KMS-11 (cell line): ENCODE data around the gene EBF4.

ENCODE experiments used
- H2AFZ ChIP-seq: fragments of 200-600 bp; sonication (generic); 2 replicates; pipeline ENCODE4 v1.6.1; 2016; ENCODE audit warnings: antibody characterized with exemption, mixed run types, low read depth
- H3K27ac ChIP-seq: fragments of 200-600 bp; sonication (generic); 2 replicates; pipeline ENCODE4 v1.6.1; 2016; ENCODE audit warnings: mild to moderate bottlenecking, mixed run types
- H3K27me3 ChIP-seq: fragments of 200-600 bp; sonication (generic); 2 replicates; pipeline ENCODE4 v1.6.1; 2017; ENCODE audit warnings: mild to moderate bottlenecking, low read depth, mixed run types, moderate library complexity; ENCODE audit not compliant: insufficient read depth
- H3K36me3 ChIP-seq: fragments of 200-600 bp; sonication (generic); 2 replicates; pipeline ENCODE4 v1.6.1; 2017; ENCODE audit warnings: mild to moderate bottlenecking, mixed run types; ENCODE audit not compliant: insufficient read depth
- H3K4me1 ChIP-seq: fragments of 200-600 bp; sonication (generic); 2 replicates; pipeline ENCODE4 v1.6.1; 2016; ENCODE audit warnings: mild to moderate bottlenecking, low read depth, mixed run types; ENCODE audit not compliant: poor library complexity, severe bottlenecking
- H3K4me2 ChIP-seq: fragments of 200-600 bp; sonication (generic); 2 replicates; pipeline ENCODE4 v1.7.0; 2016; ENCODE audit warnings: mild to moderate bottlenecking, mixed run types
- H3K4me3 ChIP-seq: fragments of 200-600 bp; sonication (generic); IDR thresholded peaks from 2 replicates; pipeline ENCODE4 v1.6.1; 2017; ENCODE audit warnings: low read depth, low read length, mixed read lengths; ENCODE audit not compliant: insufficient read depth
- H3K79me2 ChIP-seq: fragments of 200-600 bp; sonication (generic); 2 replicates; pipeline ENCODE4 v1.6.1; 2016; ENCODE audit warnings: low read depth, mixed run types; ENCODE audit not compliant: insufficient read depth
- H3K9ac ChIP-seq: fragments of 200-600 bp; sonication (generic); 2 replicates; pipeline ENCODE4 v1.6.1; 2016; ENCODE audit warnings: mild to moderate bottlenecking, mixed run types
- H4K20me1 ChIP-seq: fragments of 200-600 bp; sonication (generic); 2 replicates; pipeline ENCODE4 v1.6.1; 2016; ENCODE audit warnings: mild to moderate bottlenecking, mixed run types; ENCODE audit not compliant: insufficient read depth
- CTCF ChIP-seq: fragments of 200-600 bp; sonication (generic); conservative IDR thresholded peaks from 2 replicates; pipeline ENCODE4 v1.6.1; 2017; ENCODE audit warnings: low read depth, mild to moderate bottlenecking, antibody characterized with exemption, low read length, moderate library complexity, mixed read lengths

The EBF4 gene

GRCh38 chr20:2750491-2751251 is 58.1 kb downstream of the EBF4 start:
- no peak overlapping the region for H3K4me3 ChIP-seq
- no peak overlapping the region for H2AFZ ChIP-seq
- no peak overlapping the region for H3K27ac ChIP-seq

GRCh38 chr20:2751347-2751877 is 58.8 kb downstream of the EBF4 start:
- H2AFZ ChIP-seq, result no peak overlapping the region
- H3K27me3 ChIP-seq, result no peaks in the 10 kb centered on the region
- no peak overlapping the region for H3K4me2 ChIP-seq
- no peaks in the 10 kb centered on the region for H3K36me3 ChIP-seq
- H3K27ac ChIP-seq, result no peak overlapping the region
- peaks cover 4% of the 10 kb centered on the region for H3K4me1 ChIP-seq
- H3K4me3 ChIP-seq, result no peak overlapping the region
- H4K20me1 ChIP-seq, result no peaks in the 10 kb centered on the region
- no peak for TF ChIP-seq CTCF
- no peak overlapping the region for H3K9ac ChIP-seq
- H3K79me2 ChIP-seq, result no peaks in the 10 kb centered on the region

More at GRCh38 chr20:2750491-2751251, 58.1 kb downstream of the EBF4 start:
- H3K9ac ChIP-seq, result no peak overlapping the region
- H3K4me2 ChIP-seq, result no peak overlapping the region
- no peaks in the 10 kb centered on the region for H3K79me2 ChIP-seq
- H3K4me1 ChIP-seq, result peaks cover 4% of the 10 kb centered on the region
- H3K27me3 ChIP-seq, result no peaks in the 10 kb centered on the region
- no peaks in the 10 kb centered on the region for H4K20me1 ChIP-seq
- H3K36me3 ChIP-seq, result no peaks in the 10 kb centered on the region
- no peak for TF ChIP-seq CTCF

GRCh38 chr20:2751878-2752566 is 59.4 kb downstream of the EBF4 start:
- no peak overlapping the region for H3K4me3 ChIP-seq
- no peak overlapping the region for H3K9ac ChIP-seq
- H3K4me1 ChIP-seq, result peaks cover 4% of the 10 kb centered on the region
- H3K27me3 ChIP-seq, result no peaks in the 10 kb centered on the region
- H3K4me2 ChIP-seq, result peak overlapping the region; percentile 68; the same call in 1 of the 2 replicates
- H2AFZ ChIP-seq, result peak overlapping the region; percentile 81; the same call in 1 of the 2 replicates
- H4K20me1 ChIP-seq, result no peaks in the 10 kb centered on the region
- H3K36me3 ChIP-seq, result no peaks in the 10 kb centered on the region
- H3K27ac ChIP-seq, result no peak overlapping the region
- TF ChIP-seq CTCF, result no peak
- no peaks in the 10 kb centered on the region for H3K79me2 ChIP-seq

GRCh38 chr20:2752567-2753460 is 60.2 kb downstream of the EBF4 start:
- Histone ChIP-seq H3K9ac (no peak overlapping the region), H4K20me1 (no peaks in the 10 kb centered on the region), H3K27ac (no peak overlapping the region), H3K4me2 (peak overlapping the region; percentile 68), H3K79me2 (no peaks in the 10 kb centered on the region), H2AFZ (peak overlapping the region; percentile 81; the same call in 1 of the 2 replicates), H3K27me3 (no peaks in the 10 kb centered on the region), H3K36me3 (no peaks in the 10 kb centered on the region), H3K4me3 (no peak overlapping the region), H3K4me1 (peaks cover 4% of the 10 kb centered on the region)
- peak; percentile 82 for TF ChIP-seq CTCF
